ENCODE results near the gene DCT.

DCT gene

DNA sequence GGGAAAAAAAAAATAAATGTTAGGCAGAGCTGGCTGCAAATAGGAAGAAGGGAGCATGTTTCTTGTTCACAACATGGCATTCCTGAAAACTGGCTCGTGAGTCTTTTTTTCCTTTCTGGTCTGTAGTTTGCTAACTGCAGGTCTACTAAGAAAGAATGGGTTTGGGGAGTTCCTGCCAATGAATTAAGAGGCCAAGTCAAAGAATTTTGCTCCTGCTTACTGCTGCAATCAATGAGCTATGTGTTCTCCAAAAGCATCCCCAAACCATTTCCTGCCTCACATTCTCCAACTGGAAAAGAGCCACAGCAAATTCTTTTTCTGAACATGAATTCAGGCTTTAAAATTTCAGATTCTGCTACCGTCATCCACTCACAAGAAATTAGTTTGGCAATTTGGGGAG, 88.6 kb downstream of the DCT start:
- DNase-seq, result no peak

DNA sequence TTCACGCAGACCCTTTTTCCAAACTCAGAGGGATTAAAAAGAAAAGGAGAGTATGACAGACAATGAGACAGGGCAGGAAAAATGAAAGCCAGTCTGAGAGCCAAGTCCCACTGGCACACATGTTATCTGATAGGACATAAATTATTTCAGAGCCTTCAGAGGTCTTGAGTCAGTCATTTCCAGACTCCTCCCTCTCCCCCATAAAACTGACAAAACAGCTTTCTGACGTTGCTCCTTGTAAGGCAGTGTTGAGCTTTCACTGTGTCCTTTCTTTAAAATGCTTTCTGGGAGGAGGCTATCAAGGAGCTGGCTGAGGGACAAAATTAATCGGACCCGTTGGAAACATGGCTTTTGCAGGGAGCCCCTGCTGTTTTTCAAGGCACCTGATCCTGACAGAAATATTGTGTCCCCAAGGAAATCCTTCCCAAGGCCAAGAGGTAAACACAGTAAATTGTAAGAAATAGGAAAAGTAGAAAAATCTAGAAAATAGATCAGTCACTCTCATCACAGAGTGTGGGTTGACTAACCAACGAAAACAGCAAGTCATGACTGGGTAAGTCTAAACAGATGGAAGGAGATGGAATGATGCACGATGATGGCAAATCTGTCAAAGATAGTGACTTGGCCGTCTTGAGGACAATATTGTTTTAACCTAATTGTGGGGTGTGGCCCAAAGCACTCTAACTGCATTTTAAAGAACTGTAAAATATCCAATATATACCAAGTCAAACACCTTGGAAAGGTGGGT, 89.7 kb downstream of the DCT start:
- DNase-seq, result no peak

DNA sequence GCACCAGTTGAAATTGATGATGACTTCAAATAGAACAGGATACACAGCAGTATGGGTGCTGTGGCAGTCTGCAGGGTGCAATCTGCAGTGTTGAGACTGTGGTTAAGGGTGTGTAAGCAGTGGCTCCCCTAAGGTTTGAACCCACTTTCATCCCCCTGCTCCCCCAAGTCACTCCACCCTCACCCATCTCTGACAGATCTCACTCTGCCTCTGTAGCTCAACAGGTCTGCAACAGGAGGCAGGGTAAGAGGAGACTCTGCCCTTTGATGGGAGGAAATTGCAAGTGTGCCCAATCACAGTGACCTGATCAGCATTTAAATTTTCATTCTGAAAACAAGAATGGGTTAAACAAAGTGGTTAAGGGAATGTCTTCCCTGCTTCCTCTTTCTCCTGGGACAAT, 92.4 kb downstream of the DCT start:
- DNase-seq, result no peak

All from NCI-H187 treated with DMSO at 0.1 percent for 48 hours (cell line).